MV-4-11 (cell line): ENCODE results near the gene MMP11.

Source experiments
- DNase-seq: peaks from one replicate; lab custom pipeline; 2025; lab: John Stamatoyannopoulos, UW

The MMP11 gene

DNA sequence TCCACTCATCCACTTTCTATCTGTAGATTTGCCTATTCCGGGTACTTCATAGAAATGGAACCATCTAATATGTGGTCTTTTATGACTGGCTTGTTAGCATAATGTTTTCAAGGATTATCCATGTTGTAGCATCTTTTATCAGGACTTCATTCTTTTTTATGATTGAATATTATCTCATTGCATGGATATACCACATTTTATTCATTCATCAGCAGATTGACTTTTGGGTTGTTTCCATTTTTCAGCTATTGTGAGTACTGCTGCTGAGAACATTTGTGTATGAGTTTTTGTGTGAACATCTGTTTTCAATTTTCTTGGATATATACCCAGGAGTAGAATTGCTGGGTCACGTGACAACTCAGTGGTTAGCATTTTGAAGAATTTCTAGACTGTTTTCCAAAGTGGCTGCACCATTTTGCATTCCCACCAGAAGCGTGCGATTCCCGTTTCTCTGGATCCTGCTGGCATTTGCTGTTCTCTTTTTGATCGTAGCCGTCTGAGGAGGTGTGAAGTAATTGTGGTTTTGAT lies 57.3 kb downstream of the MMP11 start:
- DNase-seq, result no peak

DNA sequence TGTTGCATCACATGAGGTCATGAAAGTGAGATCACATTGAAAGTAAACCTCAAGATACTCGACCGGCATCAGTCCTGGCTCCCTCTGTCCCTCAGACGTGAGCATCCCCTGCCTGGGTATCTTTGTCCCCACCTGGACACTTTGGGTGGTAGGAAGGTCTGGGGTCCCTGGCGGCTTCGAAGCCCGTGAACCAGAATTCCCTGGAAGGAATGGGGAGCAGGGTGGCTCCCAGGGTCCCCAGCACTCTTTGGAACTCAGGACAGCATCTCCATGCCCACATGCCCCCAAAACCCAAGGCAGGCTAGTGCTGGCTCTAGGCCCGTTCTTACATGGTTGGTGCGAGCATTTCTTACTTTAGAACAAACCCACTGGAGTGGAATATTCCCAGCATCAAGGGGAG lies 58.6 kb downstream of the MMP11 start:
- DNase-seq, result no peak

GRCh38 chr22:23831781-23832180 lies 59.1 kb downstream of the MMP11 start:
- no peak for DNase-seq

DNA sequence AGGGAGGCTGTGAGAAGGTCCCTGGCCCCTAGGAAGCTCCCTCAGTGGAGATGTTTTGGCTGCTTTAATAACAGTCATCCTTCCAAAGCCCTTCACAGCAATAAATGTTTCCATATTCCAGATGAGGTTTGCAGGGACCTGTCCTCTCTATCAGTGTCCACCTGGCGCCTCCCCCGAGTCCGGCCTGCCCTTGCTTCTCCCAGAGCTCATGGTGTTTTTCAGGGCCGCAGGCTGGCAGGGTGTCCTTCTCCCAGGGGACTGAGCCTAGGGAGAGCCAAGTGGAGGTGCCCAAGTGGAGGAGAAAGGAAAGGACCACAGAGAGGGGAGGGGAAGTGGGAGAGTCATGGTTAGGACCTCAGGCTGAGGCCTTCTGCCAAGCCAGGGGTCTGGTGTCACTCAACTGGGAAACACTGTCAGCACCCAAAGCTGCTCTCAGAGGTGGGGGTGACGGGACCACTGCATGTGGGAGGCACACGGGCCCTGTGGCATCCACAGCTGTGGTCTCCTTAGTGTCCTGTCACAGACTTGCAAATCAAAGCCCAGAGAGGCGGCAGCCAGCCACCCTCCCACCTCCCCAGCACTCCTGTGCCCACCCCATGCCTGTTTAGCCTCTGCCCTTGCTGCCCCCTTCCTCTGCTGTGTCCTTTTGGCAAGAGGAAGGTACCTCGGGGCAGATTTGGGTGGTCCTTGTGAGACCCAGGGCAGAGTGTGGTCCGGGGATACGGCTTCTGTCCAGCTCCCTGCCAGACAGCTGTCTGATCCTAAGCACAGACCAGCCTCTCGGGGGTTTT lies 59.8 kb downstream of the MMP11 start:
- DNase-seq, result no peak

DNA sequence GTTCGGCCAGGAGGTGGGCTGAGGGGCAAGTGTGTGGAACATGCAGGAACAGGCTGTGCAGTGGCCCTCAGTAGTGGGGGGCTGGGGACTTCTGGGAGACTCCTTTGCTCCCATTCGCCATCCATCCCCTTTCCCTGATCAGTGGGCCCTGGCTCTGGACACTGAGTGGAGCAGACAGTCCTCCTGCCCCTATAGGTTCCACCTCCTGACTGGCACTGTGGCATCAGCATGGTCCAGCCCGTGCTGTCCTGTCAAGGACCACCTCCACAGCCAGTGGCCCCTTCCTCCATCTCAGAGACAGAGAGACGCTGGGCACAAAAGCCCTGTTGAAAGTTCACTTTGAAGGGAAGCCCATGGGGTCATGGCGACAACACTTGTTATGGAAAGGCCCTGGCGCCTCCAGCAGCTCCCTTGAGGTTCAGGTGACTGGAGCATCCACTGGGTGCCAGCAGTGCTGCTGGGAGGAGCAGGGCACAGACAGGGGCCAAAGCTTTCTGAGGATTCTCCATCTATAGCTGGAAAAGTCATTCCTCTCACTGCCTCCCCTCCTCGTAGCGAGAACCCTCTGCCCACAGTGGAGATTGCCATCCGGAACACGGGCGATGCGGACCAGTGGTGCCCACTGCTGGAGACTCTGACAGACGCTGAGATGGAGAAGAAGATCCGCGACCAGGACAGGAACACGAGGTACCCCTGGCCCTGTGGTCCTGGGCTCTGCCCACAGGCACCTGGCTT lies 60.5 kb downstream of the MMP11 start:
- no peak for DNase-seq
